IPS-NIHi11 (cell line): Measurements from ENCODE around the gene HIPK2.

ENCODE experiments used
- DNase-seq: peaks from one replicate; pipeline ENCODE4 v3.0.0; 2012; ENCODE audit warnings: mixed read lengths, low spot score

Gene HIPK2

DNA sequence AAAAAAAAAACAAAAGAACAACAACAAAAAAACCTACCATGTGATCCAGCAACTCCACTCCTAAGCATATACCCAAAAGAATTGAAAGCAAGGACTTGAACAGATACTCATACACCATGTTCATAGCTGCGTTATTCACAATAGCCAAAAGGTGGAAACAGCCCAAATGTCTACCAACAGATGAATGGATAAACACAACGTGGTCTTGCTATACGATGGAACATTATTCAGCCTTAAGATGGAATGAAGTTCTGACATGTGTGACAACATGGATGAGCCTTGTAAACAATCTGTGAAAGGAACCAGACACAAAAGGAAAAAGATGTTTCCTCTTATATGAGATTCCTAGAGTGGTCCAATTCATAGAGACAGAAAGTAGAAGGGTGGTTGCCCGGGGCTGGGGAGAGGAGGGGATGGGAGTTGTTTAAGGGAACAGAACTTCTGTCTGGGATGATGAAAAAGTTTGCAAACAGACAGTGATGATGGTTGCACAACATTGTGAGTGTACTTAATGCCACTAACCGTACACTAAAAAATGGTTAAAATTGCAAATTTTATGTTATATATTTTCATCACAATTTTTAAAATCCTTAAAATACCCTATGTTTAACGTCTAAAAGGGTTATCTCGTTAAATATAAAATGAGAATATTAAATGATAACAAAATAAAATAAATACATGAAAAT, 242.7 kb downstream of the HIPK2 start:
- DNase-seq: no peak

DNA sequence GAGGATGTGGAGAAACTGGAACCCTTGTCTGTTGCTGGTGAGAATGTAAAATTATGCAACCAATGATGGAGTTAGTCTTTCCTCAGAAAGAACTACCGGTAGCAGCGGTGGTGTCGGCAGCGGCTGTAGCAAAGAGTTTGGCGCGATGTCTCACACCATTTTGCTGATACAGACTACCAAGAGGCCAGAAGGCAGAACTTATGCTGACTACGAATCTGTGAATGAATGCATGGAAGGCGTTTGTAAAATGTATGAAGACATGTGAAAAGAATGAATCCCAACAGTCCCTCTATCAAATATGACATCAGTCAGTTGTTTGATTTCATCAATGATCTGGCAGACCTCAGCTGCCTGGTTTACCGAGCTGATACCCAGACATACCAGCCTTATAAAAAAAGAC, 243.7 kb downstream of the HIPK2 start:
- DNase-seq: no peak

DNA sequence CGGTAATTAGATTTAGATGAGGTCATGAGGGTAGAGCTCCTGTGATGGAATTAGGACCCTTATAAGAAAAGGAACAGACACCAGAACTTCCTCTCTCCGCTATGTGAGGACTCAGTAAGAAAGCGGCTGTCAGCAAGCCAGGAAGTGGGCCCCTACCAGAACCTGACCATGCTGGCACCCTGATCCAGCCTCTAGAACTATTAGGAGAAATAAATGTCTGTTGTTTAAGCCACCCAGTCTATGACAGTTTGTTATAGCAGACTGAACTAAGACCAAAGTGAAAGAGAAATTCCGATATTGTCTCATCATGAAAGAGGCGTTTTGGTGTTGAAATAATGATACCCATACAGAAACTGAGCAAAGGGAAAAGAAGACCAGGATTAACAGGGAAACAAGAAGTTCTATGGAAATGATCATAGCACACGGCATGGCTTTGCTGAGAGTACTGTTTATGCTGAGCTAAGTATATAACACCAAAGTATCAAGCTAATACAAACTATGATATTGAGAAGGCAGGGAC, 245.1 kb downstream of the HIPK2 start:
- DNase-seq: no peak

DNA sequence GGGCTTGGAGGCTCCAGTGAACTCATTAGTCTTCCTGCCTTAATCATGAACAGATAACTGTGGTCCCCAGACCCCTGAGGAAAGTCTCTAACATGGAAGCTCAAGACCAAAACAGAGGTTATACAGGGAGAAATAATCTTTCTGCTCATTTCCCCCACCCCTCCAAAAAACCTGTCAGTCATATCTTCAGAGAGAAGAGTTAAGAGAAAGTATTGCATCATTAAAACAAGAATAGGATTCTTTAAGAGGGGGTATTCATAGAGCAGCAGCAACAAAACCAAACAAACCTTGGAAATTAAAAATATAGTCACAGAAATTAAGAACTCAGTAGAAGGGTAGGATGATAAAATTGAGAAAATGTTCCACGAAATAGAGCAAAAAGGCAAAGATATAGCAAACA, 246.7 kb downstream of the HIPK2 start:
- DNase-seq: no peak

DNA sequence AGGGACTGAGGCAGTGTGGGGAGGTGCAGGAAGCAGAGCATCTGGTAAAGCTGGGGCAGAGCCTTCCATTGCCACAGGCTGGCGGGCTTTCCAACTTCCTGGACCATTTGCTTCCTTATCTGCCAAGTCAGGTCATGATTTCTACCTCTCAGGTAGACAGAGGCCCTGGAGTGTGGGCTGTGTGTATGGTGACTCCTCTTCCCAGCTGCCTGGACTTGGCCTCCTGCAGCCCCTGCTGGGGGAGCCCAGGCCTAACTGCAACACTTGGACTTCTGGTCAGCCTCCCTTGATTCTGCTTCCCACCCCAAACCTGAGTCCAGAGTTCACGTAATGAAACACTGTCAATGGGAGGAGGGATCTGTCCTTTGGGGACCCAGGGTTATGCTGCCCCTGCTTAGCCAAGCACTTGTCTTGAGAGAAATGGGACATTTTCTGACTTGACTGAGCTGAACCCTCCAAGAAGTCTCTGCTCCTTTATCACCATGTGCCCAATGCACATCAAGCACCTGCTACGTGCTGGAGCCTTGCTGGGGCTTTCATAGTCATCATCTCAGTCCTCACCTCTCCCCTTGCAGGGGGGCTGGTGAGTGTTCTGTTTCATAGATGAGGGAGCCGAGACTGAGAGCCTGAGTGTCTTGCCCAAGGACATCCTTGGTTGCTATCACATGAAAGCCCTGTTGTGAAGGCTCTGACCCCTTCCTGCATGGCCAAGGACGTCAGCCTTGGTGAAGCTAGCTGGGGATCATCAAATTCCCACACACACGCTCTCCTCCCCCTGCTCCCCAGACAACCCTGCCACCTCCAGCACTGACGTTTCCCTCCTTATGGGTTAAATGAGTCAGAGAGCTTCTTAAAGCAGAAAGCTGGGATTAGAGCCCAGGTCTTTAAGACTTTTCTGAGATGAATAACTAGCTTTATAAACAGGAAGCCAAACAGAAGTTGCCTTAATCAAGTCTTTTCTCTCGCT, 250.9 kb downstream of the HIPK2 start:
- DNase-seq: no peak

DNA sequence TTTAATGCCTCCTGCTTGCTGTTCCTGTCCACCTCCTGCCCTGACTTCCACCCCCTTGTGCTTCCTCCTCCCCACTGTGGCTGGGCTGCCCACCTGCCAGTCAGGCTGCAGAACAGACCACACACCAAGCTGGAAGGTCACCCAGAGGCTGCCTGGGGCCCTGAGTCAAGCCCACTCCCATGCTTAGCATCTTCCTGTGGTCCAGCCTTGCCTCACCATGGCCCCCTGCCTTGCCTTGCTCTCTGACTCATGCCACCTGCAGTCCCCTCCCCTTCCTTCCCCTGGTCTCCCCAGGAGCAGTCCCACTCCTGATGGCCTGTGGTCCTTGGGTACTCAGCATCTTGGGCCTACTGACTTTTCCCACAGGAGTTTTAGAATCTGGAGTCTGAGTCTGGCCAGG, 252.0 kb downstream of the HIPK2 start:
- no peak for DNase-seq

DNA sequence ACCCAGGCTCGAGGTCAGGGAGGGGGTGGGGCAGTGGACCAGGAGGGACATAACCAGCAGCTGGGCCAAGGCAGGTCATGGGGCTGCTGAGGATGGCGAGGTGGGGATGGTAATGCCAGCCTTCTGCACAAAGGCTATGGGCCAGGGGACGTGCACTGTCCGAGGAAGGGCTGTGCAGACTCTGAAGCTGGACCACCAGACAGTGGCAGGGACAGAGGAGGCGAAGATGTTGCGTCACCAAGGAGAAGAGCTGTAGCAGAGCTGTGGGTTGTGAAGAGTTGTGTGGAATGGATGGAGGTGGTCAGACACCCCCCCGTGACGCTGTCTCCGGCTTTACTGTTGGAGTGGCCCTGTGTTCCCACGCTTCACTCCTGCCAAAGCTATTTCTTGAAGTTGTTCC, 252.6 kb downstream of the HIPK2 start:
- DNase-seq: no peak

DNA sequence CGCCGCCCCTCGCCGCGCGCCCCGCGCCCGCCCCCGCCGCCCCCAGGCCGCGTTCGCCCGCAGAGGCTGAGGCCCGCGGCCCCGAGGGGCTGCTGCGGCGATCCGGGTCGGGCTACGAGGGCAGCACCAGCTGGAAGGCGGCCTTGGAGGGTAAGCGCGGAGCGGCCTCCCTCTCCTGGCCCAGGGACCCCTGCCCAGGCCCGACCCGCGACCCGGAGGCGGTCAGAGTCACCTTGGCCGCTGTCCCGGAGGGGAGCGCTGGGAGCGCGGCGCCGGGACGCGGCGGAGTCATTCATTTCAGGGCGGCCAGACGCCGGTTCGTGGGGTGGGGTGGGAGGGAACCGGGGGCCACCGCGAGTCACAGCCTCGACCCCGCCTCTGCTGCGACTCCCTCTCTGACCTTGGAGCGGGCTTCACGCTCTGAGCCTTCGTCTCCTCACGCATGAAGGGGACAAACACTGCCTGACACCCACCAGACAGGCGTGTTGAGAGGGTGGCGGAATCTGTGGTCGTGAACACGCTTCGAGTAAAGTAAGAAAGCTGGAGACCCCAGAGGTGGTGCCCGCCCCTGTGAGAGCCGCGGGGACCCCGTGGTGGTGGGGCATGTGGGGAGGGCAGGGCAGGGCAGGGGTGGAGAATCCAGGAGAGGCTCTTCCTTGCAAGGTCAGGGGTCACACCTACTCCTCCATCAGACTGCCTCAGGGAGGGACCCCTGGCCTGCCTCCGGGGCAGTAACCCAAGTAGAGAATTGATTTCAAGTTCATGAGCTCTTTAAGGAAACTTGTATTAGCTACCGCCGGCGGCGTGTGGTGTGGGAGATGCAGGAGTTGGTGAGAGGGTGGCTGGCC, 253.6 kb downstream of the HIPK2 start:
- DNase-seq: peak; percentile 66

DNA sequence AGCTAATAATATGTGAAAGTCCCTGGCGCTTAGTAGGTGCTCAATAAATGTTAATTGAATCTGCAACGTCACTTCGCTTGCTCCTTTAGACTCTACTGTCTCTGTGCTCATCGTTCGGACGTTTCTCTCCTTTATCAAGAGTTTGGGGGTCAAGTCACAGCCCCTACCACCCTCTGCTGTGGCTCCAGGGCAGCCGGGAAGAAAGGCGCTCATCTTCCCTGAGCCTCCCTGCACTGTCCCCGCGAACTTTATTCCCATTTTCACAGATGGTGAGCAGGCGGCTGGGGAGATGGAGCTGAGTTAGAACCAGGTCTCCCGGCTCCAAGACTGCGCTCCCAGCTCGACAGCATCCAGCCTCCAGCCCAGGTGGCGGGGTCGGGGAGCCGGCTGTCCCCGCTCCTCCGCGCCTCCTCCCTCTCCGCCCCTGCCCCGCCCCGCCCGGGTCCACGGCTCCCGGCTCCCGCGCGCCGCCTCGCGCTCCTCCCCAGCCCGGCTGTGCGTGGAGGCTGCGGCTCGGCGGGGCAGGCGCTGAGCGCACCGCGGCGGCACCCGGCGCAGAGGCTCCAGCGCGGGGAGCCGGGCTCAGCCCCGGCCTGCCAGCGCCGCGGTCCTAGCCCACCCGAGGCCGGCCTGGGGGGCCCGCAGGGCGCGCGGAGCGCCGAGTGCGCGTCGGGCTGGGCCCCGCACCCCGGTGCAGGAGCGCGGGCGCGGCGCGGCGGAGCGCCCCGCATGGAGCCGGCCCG, 254.4 kb downstream of the HIPK2 start, which contains the start of gene CLEC2L:
CLEC2L (plus strand) TSS at position 487 of the 743 bp plus-strand sequence; CDS start at position 730, 243 bp downstream.
- DNase-seq: peak; percentile 66

DNA sequence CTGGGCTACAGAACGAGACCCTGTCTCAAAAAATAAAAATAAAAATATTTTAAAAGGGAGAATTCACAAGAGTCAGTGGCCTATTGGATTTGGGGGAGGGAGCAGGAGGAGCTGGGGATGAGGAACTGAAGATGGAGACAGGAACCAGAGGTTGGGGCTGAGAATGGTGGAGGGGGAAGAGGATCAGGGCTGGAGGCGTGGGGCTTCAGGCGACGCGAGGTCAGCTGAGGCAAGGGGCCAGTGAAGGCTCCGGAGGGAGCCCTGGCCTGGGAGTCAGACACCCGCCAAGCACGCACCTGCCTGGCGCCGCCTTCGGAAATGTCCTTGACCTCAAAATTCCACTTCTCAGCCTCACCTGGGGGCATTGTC, 255.0 kb downstream of the HIPK2 start:
- DNase-seq: no peak

DNA sequence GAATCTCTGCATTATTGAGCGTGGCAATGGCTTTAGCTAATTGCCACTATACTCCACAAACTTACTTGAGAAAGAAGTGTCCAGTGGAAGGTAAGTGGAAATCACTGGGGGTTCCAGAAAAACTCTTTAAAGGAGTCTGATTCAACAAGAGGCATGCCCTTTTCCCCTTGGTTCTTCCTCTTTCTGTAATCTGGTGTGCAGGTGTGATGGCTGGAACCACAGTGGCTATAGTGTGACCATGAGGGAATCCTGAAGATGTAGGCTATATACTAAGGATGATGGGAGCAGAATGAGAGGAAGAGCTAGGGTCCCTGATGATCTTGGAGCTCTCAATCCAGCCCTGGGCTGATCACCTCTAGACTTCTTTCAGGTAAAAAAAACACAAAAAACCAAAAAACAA, 256.4 kb downstream of the HIPK2 start:
- no peak for DNase-seq

DNA sequence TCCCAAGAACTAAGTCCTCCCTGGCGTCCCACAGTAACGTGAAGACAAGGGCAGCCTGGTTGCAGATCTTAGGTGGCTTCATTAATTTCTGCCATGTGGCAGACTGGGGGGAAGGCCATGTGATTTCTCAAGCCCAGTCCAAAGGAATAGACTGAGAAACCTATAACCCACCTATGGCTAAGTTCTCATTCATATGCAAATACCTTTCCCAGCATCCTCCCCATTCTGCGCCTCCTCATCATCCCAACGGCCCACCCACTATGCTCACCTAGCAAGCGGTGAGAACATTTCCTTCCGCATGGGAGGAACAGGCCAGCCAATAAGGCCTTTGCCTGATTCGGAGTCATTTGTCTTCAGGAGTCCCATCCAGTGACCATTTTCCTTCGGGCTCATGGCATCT, 262.5 kb downstream of the HIPK2 start:
- peak; percentile 36 for DNase-seq
